Activated CD8-positive, alpha-beta memory T cell treated with anti-CD3 and anti-CD28 coated beads, Interleukin-2, amount 50 U/mL, for 24 hours (primary cell): Measurements from ENCODE around the gene KIF26A.
"Not testable (repeated sequence)": the region's sequence is repeated elsewhere in the genome, so short reads cannot be mapped to it uniquely, and the experiment has no call there.

Experiments
- DNase-seq: peaks from one replicate; pipeline ENCODE4 v3.0.0-alpha.2; 2020; ENCODE audit errors: extremely low read depth

KIF26A gene

GRCh38 chr14:104192146-104192882 is 53.9 kb downstream of the KIF26A start:
- DNase-seq, result no peak

GRCh38 chr14:104192883-104193245 is 54.5 kb downstream of the KIF26A start:
- DNase-seq, result no peak

GRCh38 chr14:104194016-104194415 is 55.6 kb downstream of the KIF26A start:
- DNase-seq, result no peak

DNA sequence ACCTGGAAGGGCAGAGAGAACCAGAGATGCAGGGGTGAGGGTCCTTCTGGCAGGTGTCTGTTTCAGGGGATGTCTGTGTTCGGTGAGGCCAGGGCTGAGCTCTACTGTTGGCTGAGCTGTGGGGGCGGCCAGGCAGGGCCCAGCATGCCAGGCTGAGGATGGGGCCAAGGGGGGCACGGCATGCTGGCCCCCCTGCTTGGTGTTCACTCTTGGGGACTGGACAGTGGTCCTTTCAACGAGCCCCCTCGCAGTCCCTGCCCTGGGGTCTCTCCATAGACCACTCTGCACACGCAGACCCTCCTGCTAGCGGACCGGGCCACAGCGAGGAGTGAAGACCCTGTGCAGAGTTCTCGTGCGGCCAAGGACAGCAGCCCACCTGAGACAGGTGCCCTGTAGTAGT is 56.3 kb downstream of the KIF26A start:
- no peak for DNase-seq

- no peak for DNase-seq
These were observed 57.0 kb downstream of the KIF26A start for GRCh38 chr14:104195361-104195760.

DNA sequence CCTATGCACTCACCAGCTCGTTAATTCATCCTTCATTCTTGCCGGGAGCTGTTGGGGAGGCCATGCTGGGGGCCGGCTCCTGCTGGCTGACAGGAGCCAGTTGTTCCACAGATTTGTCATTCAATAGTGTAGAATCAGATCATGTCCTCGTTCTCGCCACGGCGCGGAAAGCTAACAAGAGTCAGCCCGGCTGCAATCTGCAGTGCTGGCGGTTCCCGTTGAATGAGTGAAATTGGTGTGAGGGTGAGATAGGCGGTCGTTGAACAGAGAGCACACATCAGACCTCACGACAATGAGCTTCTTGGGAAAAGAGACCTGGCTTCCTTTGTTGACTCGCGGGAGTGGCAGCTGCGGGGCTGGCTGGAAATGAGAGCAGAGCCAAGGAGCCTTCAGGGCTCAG is 57.5 kb downstream of the KIF26A start:
- no peak for DNase-seq

- DNase-seq, result no peak
These were observed 58.2 kb downstream of the KIF26A start for GRCh38 chr14:104196461-104197140.

DNA sequence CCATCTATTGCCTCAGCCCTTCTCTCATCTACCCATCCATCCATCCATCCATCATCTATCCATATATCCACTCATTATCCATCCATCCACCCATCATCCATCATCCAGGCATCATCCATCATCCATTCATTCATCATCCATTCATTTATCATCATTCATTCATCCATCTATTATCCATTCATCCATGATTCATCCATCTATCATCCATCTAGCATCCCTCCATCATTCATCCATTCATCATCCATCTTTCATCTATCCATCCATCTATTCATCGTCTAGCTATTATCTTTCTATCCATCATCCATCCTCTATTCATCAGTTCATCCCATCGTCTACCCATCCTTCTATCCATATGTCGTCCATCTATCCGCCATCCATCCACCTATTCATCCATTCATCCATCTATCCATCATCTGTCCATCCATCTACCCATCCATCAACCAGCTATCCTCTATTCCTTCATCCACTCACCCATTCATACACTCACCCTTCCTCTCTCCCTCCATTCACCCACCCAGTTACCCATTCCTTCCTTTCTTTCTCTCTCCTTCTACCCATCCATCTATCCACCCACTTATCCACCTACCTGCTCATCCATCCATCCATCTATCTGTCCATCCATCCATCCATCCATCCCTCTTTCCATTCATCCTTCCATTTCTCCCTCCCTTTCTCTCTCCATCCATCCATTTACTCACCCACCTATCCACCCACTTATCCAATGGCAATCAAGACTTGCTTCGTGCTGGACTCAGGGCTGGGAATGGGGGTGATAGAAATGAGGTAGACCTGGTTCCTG is 59.3 kb downstream of the KIF26A start:
- no peak for DNase-seq

- DNase-seq, result no peak
These were observed 61.0 kb downstream of the KIF26A start for GRCh38 chr14:104199266-104199895.

DNA sequence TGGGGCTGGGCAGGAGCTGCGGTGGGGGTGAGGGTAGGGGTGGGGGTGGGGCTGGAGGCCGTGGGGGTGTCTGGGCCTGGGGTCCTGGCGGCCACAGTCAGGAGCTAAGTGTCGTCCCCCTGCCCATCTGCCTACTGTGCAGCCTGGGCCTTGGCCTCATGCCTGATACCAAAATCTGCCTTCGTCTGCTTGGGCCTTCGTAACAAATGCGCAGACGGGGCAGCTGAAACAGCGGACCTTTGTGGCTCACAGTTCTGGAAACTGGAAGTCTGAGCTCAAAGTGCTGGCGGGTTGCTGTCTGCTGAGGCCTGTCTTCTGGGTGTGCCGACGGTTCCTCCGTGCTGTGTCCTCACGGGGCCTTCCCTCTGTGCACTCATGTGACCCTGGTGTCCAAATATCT is 61.7 kb downstream of the KIF26A start:
- DNase-seq, result no peak

GRCh38 chr14:104200591-104200990 is 62.2 kb downstream of the KIF26A start:
- DNase-seq, result no peak

- no peak for DNase-seq
These were observed 62.7 kb downstream of the KIF26A start for GRCh38 chr14:104201063-104201462.

- no peak for DNase-seq
These were observed 63.1 kb downstream of the KIF26A start for GRCh38 chr14:104201496-104201895.

GRCh38 chr14:104202259-104203070 is 64.1 kb downstream of the KIF26A start:
- DNase-seq, result no peak

DNA sequence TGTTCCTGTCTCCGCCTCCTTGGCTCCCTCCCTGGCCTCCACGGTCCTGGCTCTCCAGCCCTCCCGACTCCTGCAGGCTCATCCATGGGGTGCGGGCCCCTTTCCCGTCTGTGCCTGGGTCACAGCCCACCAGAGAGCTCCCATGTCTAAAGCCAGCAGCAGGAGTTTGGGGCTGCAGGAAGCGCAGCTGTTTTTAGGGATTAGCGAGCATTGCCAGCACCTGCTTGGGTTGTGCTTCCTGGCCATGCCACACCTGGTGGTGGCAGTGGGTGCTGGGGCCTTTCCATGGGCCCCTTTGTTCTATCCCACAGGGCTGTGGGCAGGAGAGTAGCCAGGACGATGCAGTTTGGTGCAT is 64.7 kb downstream of the KIF26A start:
- no peak for DNase-seq

DNA sequence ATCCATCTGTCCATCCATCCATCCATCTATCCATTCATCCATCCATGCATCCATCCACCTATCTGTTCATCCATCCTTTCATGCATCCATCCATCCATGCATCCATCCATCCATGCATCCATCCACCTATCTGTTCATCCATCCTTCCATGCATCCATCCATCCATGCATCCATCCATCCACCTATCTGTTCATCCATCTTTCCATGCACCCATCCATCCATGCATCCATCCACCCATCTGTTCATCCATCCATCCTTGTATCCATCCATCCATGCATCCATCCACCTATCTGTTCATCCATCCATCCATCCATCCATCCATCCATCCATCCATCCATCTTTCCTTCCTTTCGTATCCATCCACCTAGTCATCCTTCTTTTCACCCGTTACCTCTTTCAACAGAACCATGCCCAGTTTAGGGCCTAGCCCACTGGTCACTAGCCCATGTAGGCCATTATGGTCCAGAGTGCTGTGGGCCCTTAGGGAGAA is 66.3 kb downstream of the KIF26A start:
- DNase-seq, result no peak

DNA sequence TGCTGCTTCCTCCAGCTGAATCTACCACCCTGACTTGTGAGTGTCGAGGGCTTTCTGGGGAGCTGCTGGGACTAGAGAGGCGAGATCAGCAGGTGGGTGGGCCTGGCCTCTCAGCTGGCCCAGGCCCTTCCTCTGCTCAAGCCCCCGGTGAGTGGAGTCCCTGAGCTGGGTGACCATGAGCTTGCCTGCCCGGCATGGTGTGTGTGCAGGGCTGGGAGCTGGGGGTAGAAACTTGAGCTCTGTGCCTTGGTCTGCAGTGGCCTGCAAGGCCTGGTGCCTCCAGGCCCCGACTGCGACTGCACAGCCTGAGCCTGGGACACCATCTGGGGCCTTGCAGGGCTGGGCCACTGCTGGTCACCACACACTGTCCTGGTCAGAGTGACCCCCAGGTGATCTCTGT is 67.4 kb downstream of the KIF26A start:
- no peak for DNase-seq

- DNase-seq, result no peak
These were observed 68.0 kb downstream of the KIF26A start for GRCh38 chr14:104206281-104206904.

GRCh38 chr14:104207142-104208014 is 69.0 kb downstream of the KIF26A start:
- DNase-seq, result no peak

DNA sequence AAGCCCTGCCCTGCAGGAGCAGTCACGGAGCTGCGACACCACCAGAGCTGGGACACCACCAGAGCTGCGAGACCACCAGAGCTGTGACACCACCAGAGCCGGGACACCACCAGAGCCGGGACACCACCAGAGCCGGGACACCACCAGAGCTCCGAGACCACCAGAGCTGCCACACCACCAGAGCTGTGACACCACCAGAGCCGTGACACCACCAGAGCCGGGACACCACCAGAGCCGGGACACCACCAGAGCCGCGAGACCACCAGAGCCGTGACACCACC is 69.6 kb downstream of the KIF26A start:
- DNase-seq, result not testable (repeated sequence)
